HUES48 (cell line): ENCODE measurements around the gene ANK2.

Source experiments
- H3K27ac ChIP-seq: one replicate; pipeline ENCODE4 v1.7.0; 2013; ENCODE audit warnings: low read depth, low read length, inconsistent platforms
- H3K27me3 ChIP-seq: 2 replicates; pipeline ENCODE4 v1.6.1; 2013; ENCODE audit warnings: mild to moderate bottlenecking, low read length; ENCODE audit not compliant: control insufficient read depth, insufficient read depth
- H3K36me3 ChIP-seq: 2 replicates; pipeline ENCODE4 v1.6.1; 2013; ENCODE audit warnings: low read length; ENCODE audit not compliant: control insufficient read depth, insufficient read depth
- H3K4me1 ChIP-seq: 2 replicates; pipeline ENCODE4 v1.6.1; 2013; ENCODE audit warnings: mild to moderate bottlenecking, low read length; ENCODE audit not compliant: control insufficient read depth, insufficient read depth
- H3K4me3 ChIP-seq: 2 replicates; pipeline ENCODE4 v1.5.1; 2013; ENCODE audit warnings: mild to moderate bottlenecking, low read depth, low read length
- H3K9ac ChIP-seq: 2 replicates; pipeline ENCODE4 v1.6.1; 2013; ENCODE audit warnings: mild to moderate bottlenecking, low read depth, low read length, moderate library complexity
- H3K9me3 ChIP-seq: 2 replicates; pipeline ENCODE4 v1.6.1; 2013; ENCODE audit warnings: low read length; ENCODE audit not compliant: control insufficient read depth, insufficient read depth

The ANK2 gene

DNA sequence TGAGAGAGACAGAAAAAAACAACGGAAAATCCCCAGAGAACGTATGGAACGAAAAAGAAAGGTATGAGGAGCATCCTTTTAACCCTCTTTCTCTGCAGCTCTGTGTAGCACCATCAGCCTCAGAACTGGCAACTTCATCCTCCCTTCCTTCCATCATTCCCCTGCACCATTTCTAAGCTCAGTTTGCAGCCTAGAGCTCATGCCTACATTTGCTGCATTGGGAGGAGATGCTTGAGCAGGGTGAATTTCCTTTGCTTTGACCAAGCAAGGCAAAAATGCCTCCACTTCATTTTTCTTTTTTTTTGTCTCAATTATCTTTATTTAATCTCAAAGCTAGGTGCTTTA, 67.9 kb downstream of the ANK2 start:
- Histone ChIP-seq H3K27ac (no peak overlapping the region), H3K9ac (no peak overlapping the region)

DNA sequence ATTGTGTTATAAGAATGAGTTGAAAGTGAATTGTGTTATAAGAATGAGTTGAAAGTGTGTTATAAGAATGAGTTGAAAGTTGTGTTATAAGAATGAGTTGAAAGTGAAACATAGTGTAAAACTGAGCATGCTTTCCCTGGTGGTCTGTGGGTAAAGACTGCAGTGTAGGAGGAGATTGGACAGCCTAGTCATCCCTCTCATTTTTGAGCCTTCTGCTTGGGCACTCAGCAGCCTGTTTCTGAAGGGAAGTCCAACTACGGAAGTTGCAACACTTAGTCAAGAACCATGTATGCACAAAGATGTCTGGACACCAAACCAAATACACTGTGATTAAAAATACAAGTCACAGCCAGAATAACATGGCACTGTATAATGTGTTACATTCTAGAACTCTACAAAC, 72.6 kb downstream of the ANK2 start:
- H3K4me1 ChIP-seq, result no peaks in the 10 kb centered on the region
- no peak overlapping the region for H3K9ac ChIP-seq
- H3K27ac ChIP-seq, result no peak overlapping the region
- H3K4me3 ChIP-seq, result no peak overlapping the region
- H3K27me3 ChIP-seq, result no peaks in the 10 kb centered on the region
- no peaks in the 10 kb centered on the region for H3K9me3 ChIP-seq
- H3K36me3 ChIP-seq, result no peaks in the 10 kb centered on the region

More for the DNA sequence above, 67.9 kb downstream of the ANK2 start:
- Histone ChIP-seq H3K36me3 (no peaks in the 10 kb centered on the region), H3K4me1 (peaks cover 14% of the 10 kb centered on the region), H3K27me3 (no peaks in the 10 kb centered on the region), H3K9me3 (no peaks in the 10 kb centered on the region), H3K4me3 (no peak overlapping the region)

DNA sequence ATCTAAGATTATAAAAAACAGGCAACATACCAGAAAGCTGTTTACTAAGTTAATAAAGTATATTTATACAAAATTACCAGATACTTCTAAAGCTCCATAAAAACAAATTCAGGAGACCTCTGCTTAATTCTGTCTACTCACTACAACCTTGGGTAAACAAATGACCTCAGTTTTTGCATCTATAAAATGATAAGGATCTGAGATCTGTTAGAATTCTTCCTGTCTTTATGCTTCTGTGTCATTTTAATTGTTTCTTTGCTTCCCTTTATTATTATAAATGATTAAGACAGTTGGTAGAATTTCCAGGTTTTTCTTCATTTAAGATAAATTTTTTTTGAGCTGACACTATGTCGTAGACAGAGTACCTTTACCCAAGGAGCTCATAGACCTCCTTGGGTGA, 76.0 kb downstream of the ANK2 start:
- H3K36me3 ChIP-seq, result no peaks in the 10 kb centered on the region
- H3K27me3 ChIP-seq, result no peaks in the 10 kb centered on the region
- H3K4me3 ChIP-seq, result no peak overlapping the region
- no peak overlapping the region for H3K9ac ChIP-seq
- H3K27ac ChIP-seq, result no peak overlapping the region
- no peaks in the 10 kb centered on the region for H3K9me3 ChIP-seq
- no peaks in the 10 kb centered on the region for H3K4me1 ChIP-seq

DNA sequence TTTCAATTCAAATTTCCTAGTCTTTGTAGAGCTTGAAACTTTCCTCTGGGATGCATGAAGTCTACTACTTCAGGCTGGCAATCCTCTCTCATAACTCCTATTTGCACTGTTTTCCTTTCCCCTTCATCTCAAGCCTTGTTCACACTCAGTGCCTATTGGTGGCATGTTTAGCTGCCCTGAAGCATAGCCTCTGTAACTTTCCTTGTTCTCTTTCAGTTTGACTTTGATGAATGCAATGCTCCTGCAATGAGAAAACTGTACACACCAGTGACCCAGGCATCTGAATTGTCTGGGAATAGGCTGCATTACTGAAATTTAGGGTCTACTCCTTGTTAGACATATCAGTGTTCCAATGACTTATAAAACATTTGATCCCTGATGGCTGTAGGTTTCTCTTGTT, 81.7 kb downstream of the ANK2 start:
- Histone ChIP-seq H3K4me3 (no peak overlapping the region), H3K4me1 (peaks cover 10% of the 10 kb centered on the region), H3K27me3 (no peaks in the 10 kb centered on the region), H3K9me3 (no peaks in the 10 kb centered on the region), H3K36me3 (no peaks in the 10 kb centered on the region), H3K9ac (no peak overlapping the region), H3K27ac (no peak overlapping the region)

DNA sequence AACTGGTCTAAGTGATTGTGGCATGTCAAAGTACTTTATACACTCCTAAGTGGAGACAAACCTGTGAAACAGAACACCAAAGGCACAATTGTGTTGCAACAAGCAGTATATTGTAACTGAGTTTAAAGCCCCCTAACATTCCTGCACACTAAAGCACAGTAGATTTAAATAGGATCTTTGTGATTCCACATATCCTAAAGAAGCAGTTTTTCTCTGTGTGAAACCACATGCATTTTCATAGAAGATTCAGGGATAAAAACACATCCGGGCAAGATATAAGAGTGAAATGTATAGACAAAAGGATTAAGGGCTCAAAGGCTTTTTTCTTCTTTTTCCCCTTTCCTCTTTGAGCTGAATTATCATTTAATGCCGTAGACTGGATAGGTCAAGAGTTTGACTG, 82.2 kb downstream of the ANK2 start:
- Histone ChIP-seq H3K9ac (no peak overlapping the region), H3K4me3 (no peak overlapping the region), H3K9me3 (no peaks in the 10 kb centered on the region), H3K4me1 (peaks cover 10% of the 10 kb centered on the region), H3K27me3 (no peaks in the 10 kb centered on the region), H3K27ac (no peak overlapping the region), H3K36me3 (no peaks in the 10 kb centered on the region)

DNA sequence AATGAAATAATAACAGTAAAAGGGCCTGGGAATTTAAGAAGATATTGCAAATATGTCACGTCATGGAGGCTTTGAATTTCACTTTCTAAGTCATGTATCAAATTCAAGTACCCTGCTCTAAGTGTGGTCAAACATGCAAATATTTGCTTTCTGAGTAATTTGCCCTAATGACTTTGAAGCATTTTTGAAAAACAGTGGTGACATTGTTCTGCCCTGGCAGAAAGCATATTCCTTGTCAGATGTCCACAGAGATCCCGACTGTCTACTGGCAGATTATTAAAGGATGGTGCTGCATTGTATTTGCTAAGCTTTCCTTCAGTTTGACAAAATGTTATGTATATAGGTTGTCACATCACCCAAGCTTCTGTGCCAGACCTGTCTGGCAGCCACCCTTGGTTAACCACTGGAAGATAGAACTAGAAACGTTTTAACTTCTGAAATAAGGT, 92.5 kb downstream of the ANK2 start:
- peaks cover 52% of the 10 kb centered on the region for H3K4me1 ChIP-seq
- no peaks in the 10 kb centered on the region for H3K9me3 ChIP-seq
- peak overlapping the region; percentile 24 for H3K27ac ChIP-seq
- no peaks in the 10 kb centered on the region for H3K27me3 ChIP-seq
- no peaks in the 10 kb centered on the region for H3K36me3 ChIP-seq
- H3K4me3 ChIP-seq, result no peak overlapping the region
- H3K9ac ChIP-seq, result no peak overlapping the region

DNA sequence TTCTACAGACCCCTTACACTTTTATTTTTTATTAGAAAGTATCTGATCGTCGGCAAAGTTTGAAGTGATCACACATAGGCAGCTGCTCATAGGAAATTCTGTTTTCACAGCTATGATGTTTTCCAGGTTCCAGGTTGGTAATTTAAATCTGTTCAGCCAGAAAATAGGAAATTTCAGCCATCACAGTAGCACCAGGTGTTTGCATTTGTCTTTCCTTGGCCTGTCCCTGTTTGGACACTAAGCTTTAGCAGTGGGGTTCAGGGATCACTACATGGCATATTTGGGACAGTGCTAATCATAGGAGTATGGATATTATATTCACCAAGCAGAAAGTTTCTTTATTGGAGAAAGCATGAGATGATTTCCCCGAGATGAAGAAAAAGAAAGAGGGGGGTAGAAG, 92.9 kb downstream of the ANK2 start:
- H3K27me3 ChIP-seq, result no peaks in the 10 kb centered on the region
- no peaks in the 10 kb centered on the region for H3K9me3 ChIP-seq
- H3K36me3 ChIP-seq, result no peaks in the 10 kb centered on the region
- H3K4me1 ChIP-seq, result peaks cover 56% of the 10 kb centered on the region
- H3K9ac ChIP-seq, result no peak overlapping the region
- peak overlapping the region; percentile 24 for H3K27ac ChIP-seq
- H3K4me3 ChIP-seq, result no peak overlapping the region

DNA sequence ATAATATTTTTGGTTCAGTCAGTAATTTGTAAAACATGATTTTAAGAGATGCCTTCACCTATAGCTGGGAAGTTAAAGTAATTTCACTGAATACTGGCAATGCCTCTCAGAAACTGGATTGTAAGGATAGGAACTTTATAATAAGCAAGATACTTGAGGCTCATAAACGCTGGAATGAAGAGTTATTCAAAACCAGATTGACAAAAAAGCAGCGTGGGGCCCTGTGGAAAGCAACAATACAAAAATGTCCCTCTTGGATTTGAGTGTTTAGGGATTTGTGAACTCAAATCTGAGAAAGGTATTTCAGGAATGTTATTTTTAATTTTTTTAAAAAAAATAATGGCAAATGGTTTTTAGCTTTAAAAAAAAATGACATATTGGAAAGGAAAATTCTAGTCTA, 94.6 kb downstream of the ANK2 start:
- peaks cover 69% of the 10 kb centered on the region for H3K4me1 ChIP-seq
- H3K27ac ChIP-seq, result peak overlapping the region; percentile 62
- no peaks in the 10 kb centered on the region for H3K9me3 ChIP-seq
- H3K9ac ChIP-seq, result no peak overlapping the region
- no peak overlapping the region for H3K4me3 ChIP-seq
- no peaks in the 10 kb centered on the region for H3K27me3 ChIP-seq
- H3K36me3 ChIP-seq, result no peaks in the 10 kb centered on the region

DNA sequence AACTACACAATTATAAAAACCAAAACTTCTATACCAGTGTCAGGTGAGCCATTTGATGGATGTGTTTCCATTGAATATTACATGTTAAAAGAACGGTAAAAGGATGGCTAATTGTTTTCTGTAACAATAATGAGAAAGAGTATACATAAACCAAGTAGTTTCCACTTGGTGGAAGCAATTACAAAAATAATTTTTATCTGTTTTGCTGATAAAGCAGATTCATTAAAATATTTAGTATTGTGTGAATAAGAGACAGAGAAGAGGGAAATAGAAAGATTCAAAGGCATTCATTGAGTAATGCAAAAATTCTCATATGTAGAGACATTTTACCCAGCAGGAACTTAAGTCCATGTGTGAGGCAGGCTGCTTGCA, 95.7 kb downstream of the ANK2 start:
- peaks cover 70% of the 10 kb centered on the region for H3K4me1 ChIP-seq
- H3K4me3 ChIP-seq, result peak overlapping the region; percentile 46

DNA sequence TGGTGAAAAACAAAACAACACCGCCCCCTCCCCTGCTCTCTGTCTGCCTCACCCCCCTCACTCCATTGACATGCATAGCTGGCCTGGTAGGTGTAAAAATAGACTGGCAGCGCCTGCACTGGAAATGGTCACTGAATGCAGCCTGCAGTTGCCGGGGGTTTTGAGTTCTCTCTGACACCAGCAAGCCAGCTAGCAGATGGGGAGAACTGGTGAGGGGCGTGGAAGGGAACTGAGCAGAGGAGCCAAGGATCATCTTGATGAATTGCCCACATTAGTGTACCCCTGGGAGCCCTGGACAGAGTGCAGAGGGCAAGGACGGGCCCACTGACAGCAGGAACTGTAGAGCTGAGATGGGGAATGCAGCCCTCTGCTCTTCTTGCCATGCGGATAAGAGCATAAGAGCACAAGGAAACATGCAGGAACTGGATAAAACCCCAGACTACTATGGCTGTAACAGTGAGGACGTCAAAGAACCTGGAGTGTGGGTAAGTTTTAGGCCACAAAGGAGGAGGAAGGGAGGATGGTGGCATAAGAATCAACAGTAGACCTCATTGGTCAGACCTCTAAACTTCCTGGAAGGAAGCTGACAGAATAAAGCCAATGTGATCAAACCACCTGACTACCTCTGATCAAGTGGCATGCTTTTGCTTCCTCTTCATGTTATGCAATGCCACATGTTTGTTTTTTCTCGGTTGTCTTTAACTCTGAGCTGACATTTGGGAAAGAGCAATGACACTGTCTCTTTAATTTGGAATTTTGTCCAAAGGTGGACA, 96.3 kb downstream of the ANK2 start:
- no peaks in the 10 kb centered on the region for H3K27me3 ChIP-seq
- no peaks in the 10 kb centered on the region for H3K9me3 ChIP-seq
- peak overlapping the region; percentile 46 for H3K4me3 ChIP-seq
- H3K27ac ChIP-seq, result peak overlapping the region; percentile 85
- H3K9ac ChIP-seq, result no peak overlapping the region
- no peaks in the 10 kb centered on the region for H3K36me3 ChIP-seq
- H3K4me1 ChIP-seq, result peaks cover 70% of the 10 kb centered on the region

More for the DNA sequence above, 95.7 kb downstream of the ANK2 start:
- Histone ChIP-seq H3K9me3 (no peaks in the 10 kb centered on the region), H3K27ac (peak overlapping the region; percentile 85), H3K27me3 (no peaks in the 10 kb centered on the region), H3K9ac (no peak overlapping the region; the same call in 1 of the 2 replicates), H3K36me3 (no peaks in the 10 kb centered on the region)

DNA sequence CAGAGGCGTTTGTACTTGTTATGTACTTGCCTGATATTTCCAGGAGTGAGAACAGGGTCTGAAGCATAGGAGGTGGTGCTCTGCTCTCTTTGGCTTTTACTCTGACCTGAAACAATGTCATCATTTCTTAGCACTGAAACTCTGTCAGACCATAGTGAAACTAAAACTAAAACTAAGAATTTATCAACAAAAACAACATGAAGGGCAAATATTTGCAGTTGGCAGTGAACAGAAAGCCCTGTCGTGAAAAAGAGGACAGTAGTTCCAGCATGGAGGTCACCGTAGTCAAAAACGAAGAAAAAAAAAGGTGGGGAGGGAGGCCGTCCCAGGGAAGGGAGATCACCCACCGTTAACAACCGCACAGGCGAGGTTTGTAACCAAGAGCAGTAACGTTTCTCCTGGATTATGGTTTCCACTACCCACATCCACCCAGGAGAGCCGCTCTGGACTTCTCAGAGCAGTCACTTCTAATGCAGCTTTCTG, 97.5 kb downstream of the ANK2 start:
- Histone ChIP-seq H3K36me3 (no peaks in the 10 kb centered on the region), H3K9me3 (no peaks in the 10 kb centered on the region), H3K4me1 (peaks cover 65% of the 10 kb centered on the region), H3K27me3 (no peaks in the 10 kb centered on the region), H3K27ac (peak overlapping the region; percentile 52), H3K4me3 (peak overlapping the region; percentile 24; the same call in 1 of the 2 replicates), H3K9ac (no peak overlapping the region)
